GM04504 (cell line): ENCODE measurements around the gene TTC3.

Experiments used
- DNase-seq: peaks from one replicate; pipeline ENCODE4 v3.0.0-alpha.2; 2012; ENCODE audit warnings: low read depth

TTC3 gene

DNA sequence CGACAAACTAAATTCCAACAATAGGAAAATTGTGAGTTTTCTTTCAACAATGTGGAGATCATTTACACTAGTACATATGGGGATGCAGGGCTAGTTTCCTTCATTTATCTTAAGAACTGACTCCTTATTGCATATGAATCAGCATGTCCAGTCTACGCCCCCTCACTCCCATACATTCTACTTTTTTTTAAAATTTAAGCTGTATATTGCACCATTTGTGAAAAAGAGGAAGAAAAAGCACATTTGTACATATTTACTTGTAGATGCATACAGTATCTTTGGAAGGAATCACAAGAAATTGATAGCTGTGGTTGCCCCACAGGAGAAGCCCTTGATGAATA, 178.2 kb downstream of the TTC3 start:
- DNase-seq = no peak
